H9 (cell line): ENCODE measurements around the gene TBC1D4. TPM values are rescaled to one million over a fixed set of nuclear protein-coding genes. Genes with fewer than 3 reads are reported as not detected.

Experiments
- DNase-seq: peaks from one replicate; pipeline ENCODE4 v3.0.0-alpha.2; 2017
- H2AFZ ChIP-seq: one replicate; pipeline ENCODE4 v1.6.1; 2013; ENCODE audit warnings: mild to moderate bottlenecking, low read length, control low read depth, moderate library complexity
- H2AK5ac ChIP-seq: 2 replicates; pipeline ENCODE4 v1.6.1; 2013; ENCODE audit warnings: low read length, control low read depth, mixed read lengths; ENCODE audit not compliant: insufficient read length
- H2BK120ac ChIP-seq: one replicate; pipeline ENCODE4 v1.6.1; 2013; ENCODE audit warnings: low read depth, mild to moderate bottlenecking, low read length, control low read depth, inconsistent platforms; ENCODE audit not compliant: poor library complexity, severe bottlenecking
- H2BK12ac ChIP-seq: 2 replicates; pipeline ENCODE4 v1.6.1; 2013; ENCODE audit warnings: low read length, control low read depth, mixed read lengths, low read depth; ENCODE audit not compliant: insufficient read length
- H2BK15ac ChIP-seq: 2 replicates; pipeline ENCODE4 v1.6.1; 2013; ENCODE audit warnings: low read depth, low read length, control low read depth
- H2BK20ac ChIP-seq: one replicate; pipeline ENCODE4 v1.6.1; 2013; ENCODE audit warnings: low read depth, mild to moderate bottlenecking, low read length, control low read depth, inconsistent platforms; ENCODE audit not compliant: poor library complexity, severe bottlenecking
- H2BK5ac ChIP-seq: 2 replicates; pipeline ENCODE4 v1.6.1; 2013; ENCODE audit warnings: low read length, control low read depth, mixed read lengths; ENCODE audit not compliant: insufficient read length
- H3K14ac ChIP-seq: 2 replicates; pipeline ENCODE4 v1.6.1; 2013; ENCODE audit warnings: low read length, control low read depth; ENCODE audit not compliant: insufficient read depth
- H3K18ac ChIP-seq: 2 replicates; pipeline ENCODE4 v1.6.1; 2013; ENCODE audit warnings: low read depth, mild to moderate bottlenecking, mixed read lengths, low read length, control low read depth; ENCODE audit not compliant: insufficient read length
- H3K23ac ChIP-seq: 2 replicates; pipeline ENCODE4 v1.6.1; 2013; ENCODE audit warnings: low read length, control low read depth, mixed read lengths, low read depth; ENCODE audit not compliant: insufficient read length
- H3K23me2 ChIP-seq: 2 replicates; pipeline ENCODE4 v1.6.1; 2013; ENCODE audit warnings: low read depth, mild to moderate bottlenecking, mixed read lengths, low read length, control low read depth; ENCODE audit not compliant: insufficient read length, poor library complexity, severe bottlenecking
- H3K27ac ChIP-seq: 2 replicates; pipeline ENCODE4 v1.5.1; 2013; ENCODE audit warnings: low read length, control low read depth, mixed read lengths, low read depth; ENCODE audit not compliant: insufficient read length
- H3K27me3 ChIP-seq: 2 replicates; pipeline ENCODE4 v1.6.1; 2013; ENCODE audit warnings: low read length, control low read depth, inconsistent platforms; ENCODE audit not compliant: insufficient read depth
- H3K4ac ChIP-seq: 2 replicates; pipeline ENCODE4 v1.6.1; 2013; ENCODE audit warnings: low read depth, mild to moderate bottlenecking, control low read depth, inconsistent platforms, low read length, moderate library complexity
- H3K4me1 ChIP-seq: 2 replicates; pipeline ENCODE4 v1.6.1; 2013; ENCODE audit warnings: low read length, control low read depth, inconsistent platforms; ENCODE audit not compliant: insufficient read depth
- H3K4me2 ChIP-seq: 2 replicates; pipeline ENCODE4 v1.6.1; 2013; ENCODE audit warnings: low read length, control low read depth, mixed read lengths; ENCODE audit not compliant: insufficient read length, insufficient read depth
- H3K56ac ChIP-seq: 2 replicates; pipeline ENCODE4 v1.6.1; 2013; ENCODE audit warnings: low read depth, mild to moderate bottlenecking, mixed read lengths, low read length, control low read depth; ENCODE audit not compliant: insufficient read length
- H3K79me1 ChIP-seq: 2 replicates; pipeline ENCODE4 v1.6.1; 2013; ENCODE audit warnings: low read depth, mild to moderate bottlenecking, moderate library complexity, low read length, control low read depth, inconsistent platforms; ENCODE audit not compliant: insufficient read depth, poor library complexity, severe bottlenecking
- H3K79me2 ChIP-seq: 2 replicates; pipeline ENCODE4 v1.6.1; 2013; ENCODE audit warnings: low read length, control low read depth, inconsistent platforms; ENCODE audit not compliant: insufficient read depth
- H3K9ac ChIP-seq: 2 replicates; pipeline ENCODE4 v1.6.1; 2013; ENCODE audit warnings: low read length, control low read depth, mixed read lengths; ENCODE audit not compliant: insufficient read length; ENCODE audit errors: extremely low read depth
- H3K9me3 ChIP-seq: one replicate; pipeline ENCODE4 v1.6.1; 2013; ENCODE audit warnings: low read depth, low read length, inconsistent platforms; ENCODE audit not compliant: control insufficient read depth
- H3T11ph ChIP-seq: one replicate; pipeline ENCODE4 v1.6.1; 2013; ENCODE audit warnings: mild to moderate bottlenecking, low read length, control low read depth, inconsistent platforms
- H4K20me1 ChIP-seq: one replicate; pipeline ENCODE4 v1.6.1; 2013; ENCODE audit not compliant: control insufficient read depth, insufficient read length, insufficient read depth
- H4K5ac ChIP-seq: 2 replicates; pipeline ENCODE4 v1.6.1; 2013; ENCODE audit warnings: low read depth, mild to moderate bottlenecking, mixed read lengths, low read length, control low read depth; ENCODE audit not compliant: insufficient read length
- H4K8ac ChIP-seq: replicated peaks from 2 replicates; pipeline ENCODE4 v1.6.1; 2013; ENCODE audit warnings: low read length, control low read depth, mixed read lengths, low read depth; ENCODE audit not compliant: insufficient read length
- H4K91ac ChIP-seq: 2 replicates; pipeline ENCODE4 v1.6.1; 2013; ENCODE audit warnings: low read depth, mild to moderate bottlenecking, moderate library complexity, mixed read lengths, low read length, control low read depth; ENCODE audit not compliant: insufficient read length
- H3K27ac Mint-ChIP-seq, 3 experiments: 2 replicates in 2 of 3; 3 replicates in 1 of 3; pipeline ENCODE4 v1.8.0; 2020 to 2021; ENCODE audit warnings: mixed read lengths in 3 of 3, mild to moderate bottlenecking in 1 of 3, moderate library complexity in 1 of 3
- H3K27me3 Mint-ChIP-seq: 2 replicates; pipeline ENCODE4 v1.8.0; 2021; ENCODE audit warnings: low read depth, mild to moderate bottlenecking, moderate library complexity, mixed read lengths
- H3K36me3 Mint-ChIP-seq, 3 experiments: 2 replicates in 2 of 3; 3 replicates in 1 of 3; pipeline ENCODE4 v1.8.0; 2020 to 2021; ENCODE audit warnings: low read depth in 3 of 3, mixed read lengths in 3 of 3; ENCODE audit not compliant: insufficient read depth in 1 of 3
- H3K4me1 Mint-ChIP-seq, 2 experiments: 2 replicates each; pipeline ENCODE4 v1.8.0; 2020; ENCODE audit warnings: mixed read lengths in 2 of 2
- H3K4me3 Mint-ChIP-seq, 2 experiments: 2 replicates in 1 of 2; 3 replicates in 1 of 2; pipeline ENCODE4 v1.8.0; 2020 to 2021; ENCODE audit warnings: mild to moderate bottlenecking in 2 of 2, mixed read lengths in 2 of 2, moderate library complexity in 1 of 2
- H3K9me3 Mint-ChIP-seq, 2 experiments: 2 replicates in 1 of 2; 3 replicates in 1 of 2; pipeline ENCODE4 v1.8.0; 2020; ENCODE audit warnings: mild to moderate bottlenecking in 2 of 2, mixed read lengths in 2 of 2, moderate library complexity in 1 of 2
- CTCF ChIP-seq: fragments of 200-600 bp; sonication (generic); conservative IDR thresholded peaks from 3 replicates; pipeline ENCODE4 v1.8.0; 2021; ENCODE audit warnings: antibody characterized with exemption, mild to moderate bottlenecking
- WGBS: extraction: QIAGEN DNeasy Blood & Tissue Kit; methylation state at CpG from one replicate; pipeline ENCODE4 v1.1.7; 2013; ENCODE audit warnings: missing lambda C conversion rate, low lambda C conversion rate, mixed read lengths; ENCODE audit not compliant: insufficient read length; ENCODE audit errors: extremely low coverage; 5-methylcytosine and 5-hydroxymethylcytosine counted together
- total RNA-seq: library from RNA; stranded (reverse); gene quantifications from 2 replicates; pipeline ENCODE4 v1.2.1, GENCODE V29; 2021

TBC1D4 gene
- total RNA-seq, 1 experiment from 2014 or later, result 10.5 TPM

GRCh38 chr13:75468098-75468497 lies 13.9 kb downstream of the TBC1D4 start:
- Histone ChIP-seq H3K79me1 (no peaks in the 10 kb centered on the region), H3K9me3 (peaks cover 14% of the 10 kb centered on the region), H3K79me2 (no peaks in the 10 kb centered on the region), H3T11ph (no peak overlapping the region), H2AFZ (no peak overlapping the region), H2AK5ac (no peak overlapping the region), H3K27ac (no peak overlapping the region), H3K27me3 (no peaks in the 10 kb centered on the region), H3K56ac (no peak overlapping the region), H2BK15ac (no peak overlapping the region), H3K14ac (no peak overlapping the region), H4K91ac (no peak overlapping the region), H3K9ac (no peak overlapping the region), H2BK5ac (no peak overlapping the region), H4K8ac (no peak overlapping the region), H3K23me2 (no peaks in the 10 kb centered on the region), H4K5ac (no peak overlapping the region), H2BK20ac (no peak overlapping the region), H2BK120ac (no peak overlapping the region), H2BK12ac (no peak overlapping the region), H3K23ac (no peak overlapping the region), H3K4me2 (no peak overlapping the region), H3K4ac (no peak overlapping the region), H3K18ac (no peak overlapping the region), H4K20me1 (no peaks in the 10 kb centered on the region), H3K4me1 (no peaks in the 10 kb centered on the region)
- DNase-seq, result no peak
- H3K4me3 Mint-ChIP-seq, result no peak overlapping the region
- peaks cover 13 to 19% of the 10 kb centered on the region in 2 experiments for H3K9me3 Mint-ChIP-seq
- H3K27me3 Mint-ChIP-seq, result no peaks in the 10 kb centered on the region
- H3K4me1 Mint-ChIP-seq, result peaks cover 8 to 12% of the 10 kb centered on the region in 2 experiments
- H3K27ac Mint-ChIP-seq, result no peak overlapping the region
- no CpG with 5 or more reads among the region's 1 CpG for WGBS
- peaks cover 19 to 26% (median 20%) of the 10 kb centered on the region in 3 experiments for H3K36me3 Mint-ChIP-seq
- TF ChIP-seq CTCF, result no peak
